HL-60/S4 (cell line): Measurements from ENCODE around the gene ABCB7.
"Not testable (repeated sequence)": the region's sequence is repeated elsewhere in the genome, so short reads cannot be mapped to it uniquely, and the experiment has no call there.

Source experiments
- in situ Hi-C: fragments of 300-500 bp; cut with MboI; formaldehyde crosslinking; loops from 2 replicates; pipeline ENCODE4 v1.14.3; 2022; ENCODE audit warnings: low sequenced_read_pairs

The ABCB7 gene

GRCh38 chrX:75106772-75107171 is 49.3 kb downstream of the ABCB7 start:
- in situ Hi-C loops, result no loop called here

GRCh38 chrX:75096331-75096730 is 59.8 kb downstream of the ABCB7 start:
- in situ Hi-C loops, result no loop called here

GRCh38 chrX:75086731-75087195 is 69.3 kb downstream of the ABCB7 start:
- in situ Hi-C loops, result no loop called here

- in situ Hi-C loops, result no loop called here
These were observed 71.3 kb downstream of the ABCB7 start for GRCh38 chrX:75084757-75085156.

- in situ Hi-C loops, result no loop called here
These were observed 79.7 kb downstream of the ABCB7 start for GRCh38 chrX:75076429-75076828.

- in situ Hi-C loops, result no loop called here
These were observed 81.6 kb downstream of the ABCB7 start for GRCh38 chrX:75074475-75074874.

- in situ Hi-C loops, result no loop called here
These were observed 84.7 kb downstream of the ABCB7 start for GRCh38 chrX:75071334-75071733.

GRCh38 chrX:75067931-75068330 is 88.2 kb downstream of the ABCB7 start:
- in situ Hi-C loops, result no loop called here

GRCh38 chrX:75061701-75062100 is 94.4 kb downstream of the ABCB7 start:
- in situ Hi-C loops, result no loop called here

GRCh38 chrX:75051047-75051446 is 105.0 kb downstream of the ABCB7 start:
- in situ Hi-C loops, result no loop called here

- in situ Hi-C loops, result no loop called here
These were observed 110.7 kb downstream of the ABCB7 start for GRCh38 chrX:75045369-75045768.

- in situ Hi-C loops, result not testable (repeated sequence)
These were observed 111.9 kb downstream of the ABCB7 start for GRCh38 chrX:75044142-75044541.

- in situ Hi-C loops, result no loop called here
These were observed 117.2 kb downstream of the ABCB7 start for GRCh38 chrX:75038925-75039324.
